Spleen (tissue), 7 donors: Measurements from ENCODE around the gene PACSIN2.
A peak's percentile ranks its signal among the peaks of the same experiment; 100 is the strongest.

Source experiments
- POLR2A ChIP-seq, 3 donors: fragments of 450-650 bp; IDR thresholded peaks; one replicate each; pipeline ENCODE4 v1.5.1; 2017; ENCODE audit warnings: antibody characterized with exemption in 3 of 3, mild to moderate bottlenecking in 1 of 3
- POLR2AphosphoS5 ChIP-seq, 3 donors: sonication (generic); formaldehyde crosslinking; IDR thresholded peaks; one replicate each; pipeline ENCODE4 v1.5.1; 2017; ENCODE audit warnings: antibody characterized with exemption in 3 of 3
- TF ChIP-seq, protein P1 (sequence below), 11 experiments: fragments of 200-600 bp in 7 of 11; fragments of 450-650 bp in 4 of 11; sonication (generic) in 4 of 11; IDR thresholded peaks in 8 of 11; conservative IDR thresholded peaks in 3 of 11; 1 replicate in 7 of 11; 2 replicates in 4 of 11; pipeline versions ENCODE4 v1.4.0 to v1.8.0; 2016 to 2021; ENCODE audit warnings: antibody characterized with exemption in 11 of 11, inconsistent platforms in 4 of 11, mild to moderate bottlenecking in 1 of 11
- donor health status: DM: no; HTN: no; CAD: no; lungs with moderate emphysema.
- donor health status: DM: no; HTN: no; CAD: no.
- donor health status: DM: no; HTN: no; CAD: no.

DNA sequence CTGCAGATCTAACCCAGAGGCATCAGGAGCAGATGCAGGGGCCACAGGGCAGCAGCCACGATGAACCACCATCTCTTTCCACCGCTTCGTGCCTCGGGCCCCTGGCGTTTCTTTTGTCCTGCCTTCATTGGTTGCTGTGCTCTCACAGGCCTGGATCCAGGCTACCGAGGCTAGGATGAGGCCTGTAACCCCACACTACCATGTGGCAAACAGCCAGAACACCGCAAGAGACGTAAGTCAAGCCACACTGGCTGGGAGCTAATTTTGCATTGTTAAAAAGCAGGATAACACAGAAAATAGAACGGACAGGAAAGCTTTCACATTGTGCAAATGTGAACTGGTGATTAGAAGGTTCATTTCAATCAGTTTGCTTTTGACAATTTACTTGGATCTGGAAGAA, 142.1 kb downstream of the PACSIN2 start:
- TF ChIP-seq, protein P1, sequence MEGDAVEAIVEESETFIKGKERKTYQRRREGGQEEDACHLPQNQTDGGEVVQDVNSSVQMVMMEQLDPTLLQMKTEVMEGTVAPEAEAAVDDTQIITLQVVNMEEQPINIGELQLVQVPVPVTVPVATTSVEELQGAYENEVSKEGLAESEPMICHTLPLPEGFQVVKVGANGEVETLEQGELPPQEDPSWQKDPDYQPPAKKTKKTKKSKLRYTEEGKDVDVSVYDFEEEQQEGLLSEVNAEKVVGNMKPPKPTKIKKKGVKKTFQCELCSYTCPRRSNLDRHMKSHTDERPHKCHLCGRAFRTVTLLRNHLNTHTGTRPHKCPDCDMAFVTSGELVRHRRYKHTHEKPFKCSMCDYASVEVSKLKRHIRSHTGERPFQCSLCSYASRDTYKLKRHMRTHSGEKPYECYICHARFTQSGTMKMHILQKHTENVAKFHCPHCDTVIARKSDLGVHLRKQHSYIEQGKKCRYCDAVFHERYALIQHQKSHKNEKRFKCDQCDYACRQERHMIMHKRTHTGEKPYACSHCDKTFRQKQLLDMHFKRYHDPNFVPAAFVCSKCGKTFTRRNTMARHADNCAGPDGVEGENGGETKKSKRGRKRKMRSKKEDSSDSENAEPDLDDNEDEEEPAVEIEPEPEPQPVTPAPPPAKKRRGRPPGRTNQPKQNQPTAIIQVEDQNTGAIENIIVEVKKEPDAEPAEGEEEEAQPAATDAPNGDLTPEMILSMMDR (IDR thresholded peaks at IDR 0.05 in 8 of 11, conservative IDR thresholded peaks at IDR 0.05 in 3 of 11), result no peak
- no peak for TF ChIP-seq POLR2A (IDR thresholded peaks at IDR 0.05)
- peak in 1 of 3 donors; percentile 7 for TF ChIP-seq POLR2AphosphoS5 (IDR thresholded peaks at IDR 0.05)
